HCT116 (cell line): ENCODE measurements around the gene ZNRF3. TPM values are rescaled to one million over a fixed set of nuclear protein-coding genes. Genes with fewer than 3 reads are reported as not detected.

Experiments
- ATAC-seq: fragments of 200-7000 bp; cut with Tn5 transposase; 2 replicates; pipeline ENCODE4 v1.9.1; 2020; ENCODE audit warnings: mild to moderate bottlenecking, moderate library complexity
- BruUV-seq: library from RNA; stranded (reverse); fragments of 400-500 nt; replicated peaks from 2 replicates; lab custom pipeline; 2021; lab: Mats Ljungman, UMichigan
- CTCF ChIA-PET: fragments of 300-600 bp; sonication (Branson Sonifier 250); formaldehyde crosslinking; loops from one replicate; lab custom pipeline; 2021; ENCODE audit warnings: antibody characterized with exemption; lab: Charles Lee
- POLR2A ChIA-PET: fragments of 300-600, 350-600 bp; sonication (Branson Sonifier 250); formaldehyde crosslinking; loops from one replicate; lab custom pipeline; 2021; ENCODE audit warnings: antibody characterized with exemption; lab: Charles Lee
- RAD21 ChIA-PET, 2 experiments: fragments of 300-600 bp; sonication (Branson Sonifier 250); formaldehyde crosslinking; loops; one replicate each; lab custom pipeline; 2023; ENCODE audit warnings: low total read pairs in 2 of 2; ENCODE audit not compliant: uncharacterized antibody in 2 of 2, unreplicated experiment in 2 of 2, low non-redundant PET in 1 of 2; lab: Charles Lee
- DNase-seq: peaks from one replicate; pipeline ENCODE4 v3.0.0-alpha.2; 2010; ENCODE audit warnings: low read depth, low spot score
- H2AFZ ChIP-seq: fragments of 200-600 bp; shearing (Covaris generic), sonication (generic); 2 replicates; pipeline ENCODE4 v1.6.1; 2017; ENCODE audit warnings: low read depth, mixed run types, mixed read lengths, antibody characterized with exemption, low read length; ENCODE audit not compliant: poor library complexity, severe bottlenecking
- H3K27ac ChIP-seq: 2 replicates; pipeline ENCODE4 v1.5.1; 2012; ENCODE audit warnings: low read depth, low read length
- H3K27me3 ChIP-seq: fragments of 200-600 bp; sonication (generic); 2 replicates; pipeline ENCODE4 v1.6.1; 2016; ENCODE audit warnings: mixed run types, low read length, mixed read lengths; ENCODE audit not compliant: insufficient read depth
- H3K36me3 ChIP-seq, 2 experiments: fragments of 200-500 bp in 1 of 2; fragments of 200-600 bp in 1 of 2; sonication (Bioruptor generic) in 1 of 2; sonication (generic) in 1 of 2; 2 replicates each; pipeline versions ENCODE4 v1.5.1 to v1.6.1; 2014 to 2016; ENCODE audit warnings: low read length in 2 of 2, inconsistent platforms in 1 of 2, mixed read lengths in 1 of 2, mixed run types in 1 of 2; ENCODE audit not compliant: insufficient read depth in 2 of 2, control insufficient read depth in 1 of 2
- H3K4me1 ChIP-seq, 2 experiments: fragments of 200-600 bp in 1 of 2; sonication (generic) in 1 of 2; 2 replicates each; pipeline versions ENCODE4 v1.5.1 to v1.6.1; 2012 to 2017; ENCODE audit warnings: low read length in 2 of 2, inconsistent platforms in 1 of 2, mild to moderate bottlenecking in 1 of 2, mixed read lengths in 1 of 2, mixed run types in 1 of 2, moderate library complexity in 1 of 2; ENCODE audit not compliant: insufficient read depth in 2 of 2, control insufficient read depth in 1 of 2
- H3K4me2 ChIP-seq: fragments of 200-600 bp; sonication (generic); 2 replicates; pipeline ENCODE4 v1.6.1; 2017; ENCODE audit warnings: mixed run types, low read length, mixed read lengths
- H3K4me3 ChIP-seq, 2 experiments: fragments of 200-600 bp in 1 of 2; sonication (generic) in 1 of 2; replicated peaks in 1 of 2; 2 replicates each; pipeline ENCODE4 v1.5.1; 2011 to 2016; ENCODE audit warnings: low read length in 2 of 2, control low read depth in 1 of 2, low read depth in 1 of 2, mild to moderate bottlenecking in 1 of 2, mixed read lengths in 1 of 2, mixed run types in 1 of 2
- H3K79me2 ChIP-seq: fragments of 200-600 bp; sonication (generic); 2 replicates; pipeline ENCODE4 v1.6.1; 2017; ENCODE audit warnings: mild to moderate bottlenecking, mixed run types, low read length, moderate library complexity, mixed read lengths; ENCODE audit not compliant: insufficient read depth
- H3K9ac ChIP-seq: fragments of 200-600 bp; sonication (generic); 2 replicates; pipeline ENCODE4 v1.6.1; 2016; ENCODE audit warnings: low read length, mixed read lengths
- H3K9me2 ChIP-seq: fragments of 200-600 bp; sonication (generic), shearing (Covaris generic); 2 replicates; pipeline ENCODE4 v1.6.1; 2017; ENCODE audit warnings: mixed run types, mild to moderate bottlenecking, moderate library complexity; ENCODE audit not compliant: insufficient read depth
- H3K9me3 ChIP-seq, 2 experiments: fragments of 200-500 bp in 1 of 2; fragments of 200-600 bp in 1 of 2; sonication (Bioruptor generic) in 1 of 2; sonication (generic) in 1 of 2; 2 replicates each; pipeline ENCODE4 v1.6.1; 2014 to 2017; ENCODE audit warnings: low read length in 2 of 2, mixed read lengths in 2 of 2, inconsistent platforms in 1 of 2, low read depth in 1 of 2, mild to moderate bottlenecking in 1 of 2, mixed run types in 1 of 2, moderate library complexity in 1 of 2; ENCODE audit not compliant: control insufficient read depth in 1 of 2, insufficient read depth in 1 of 2
- H4K20me1 ChIP-seq: fragments of 200-600 bp; sonication (generic), shearing (Covaris generic); 2 replicates; pipeline ENCODE4 v1.6.1; 2017; ENCODE audit warnings: mixed run types, mild to moderate bottlenecking, moderate library complexity; ENCODE audit not compliant: insufficient read depth
- CBX3 ChIP-seq: IDR thresholded peaks from 2 replicates; pipeline ENCODE4 v1.6.1; 2012; ENCODE audit warnings: low read depth
- EZH2 ChIP-seq: fragments of 200-600 bp; sonication (generic); IDR thresholded peaks from 2 replicates; pipeline ENCODE4 v1.6.1; 2017; ENCODE audit warnings: antibody characterized with exemption, mixed run types
- EZH2phosphoT487 ChIP-seq: fragments of 200-600 bp; IDR thresholded peaks from 2 replicates; pipeline ENCODE4 v1.6.1; 2018; ENCODE audit warnings: antibody characterized with exemption, borderline replicate concordance
- JUND ChIP-seq: IDR thresholded peaks from 2 replicates; pipeline ENCODE4 v1.6.1; 2012
- MAX ChIP-seq: IDR thresholded peaks from 2 replicates; pipeline ENCODE4 v1.6.1; 2012
- POLR2A ChIP-seq: IDR thresholded peaks from 2 replicates; pipeline ENCODE4 v1.7.0; 2011; ENCODE audit warnings: borderline replicate concordance; ENCODE audit not compliant: insufficient read depth, insufficient read length; ENCODE audit errors: extremely low read depth
- POLR2AphosphoS5 ChIP-seq: IDR thresholded peaks from 2 replicates; pipeline ENCODE4 v1.6.1; 2011; ENCODE audit warnings: mild to moderate bottlenecking, low read depth, low read length, moderate library complexity
- RAD21 ChIP-seq: IDR thresholded peaks from 2 replicates; pipeline ENCODE4 v1.6.1; 2012; ENCODE audit warnings: low read depth, mild to moderate bottlenecking
- REST ChIP-seq: IDR thresholded peaks from 2 replicates; pipeline ENCODE4 v1.6.1; 2012; ENCODE audit warnings: low read depth
- SRF ChIP-seq: IDR thresholded peaks from 2 replicates; pipeline ENCODE4 v1.6.1; 2012; ENCODE audit warnings: low read depth
- YY1 ChIP-seq: IDR thresholded peaks from 2 replicates; pipeline ENCODE4 v1.6.1; 2011; ENCODE audit warnings: low read length, low read depth, moderate library complexity, mild to moderate bottlenecking; ENCODE audit not compliant: insufficient replicate concordance; ENCODE audit errors: extremely low read depth
- ZNF274 ChIP-seq: fragments of 200-500 bp; sonication (Bioruptor generic); IDR thresholded peaks from 2 replicates; pipeline ENCODE4 v1.6.1; 2014; ENCODE audit warnings: mild to moderate bottlenecking, low read depth, low read length, inconsistent platforms
- intact Hi-C: fragments of 100-400 bp; cut with micrococcal nuclease; formaldehyde crosslinking; loops from 2 replicates; pipeline ENCODE4 v1.10.0; 2022
- total RNA-seq: library from RNA; stranded (reverse); gene quantifications from one replicate; pipeline ENCODE4 v1.2.1, GENCODE V29; 2021; ENCODE audit not compliant: unreplicated experiment
- TF ChIP-seq, protein P1 (sequence below): IDR thresholded peaks from 2 replicates; pipeline ENCODE4 v1.6.1; 2012
- TF ChIP-seq, protein P2 (sequence below): IDR thresholded peaks from 2 replicates; pipeline ENCODE4 v1.6.1; 2011; ENCODE audit warnings: mild to moderate bottlenecking, low read length, moderate library complexity; ENCODE audit not compliant: insufficient replicate concordance; ENCODE audit errors: extremely low read depth

Gene ZNRF3
- total RNA-seq, 1 experiment from 2014 or later = 12.2 TPM

- RAD21 ChIA-PET = no interaction called here
- Histone ChIP-seq H3K4me1 (peaks cover 36 to 39% of the 10 kb centered on the region in 2 experiments), H3K27me3 (no peaks in the 10 kb centered on the region), H4K20me1 (no peaks in the 10 kb centered on the region; the same call in 1 of the 2 replicates), H2AFZ (no peak overlapping the region), H3K9ac (no peak overlapping the region), H3K4me3 (no peak overlapping the region), H3K9me3 (no peaks in the 10 kb centered on the region), H3K27ac (no peak overlapping the region), H3K4me2 (no peak overlapping the region), H3K36me3 (no peaks in the 10 kb centered on the region), H3K9me2 (no peaks in the 10 kb centered on the region), H3K79me2 (peaks cover 57% of the 10 kb centered on the region)
- DNase-seq (no peak), ATAC-seq (no peak)
- POLR2A ChIA-PET = no interaction called here
- CTCF ChIA-PET = interaction anchor here (0.6 to 1.2 kb wide), 2 partner anchors 11 to 52 kb away, joined by 3 to 4 read pairs; no protein-coding TSS in a partner anchor
- intact Hi-C loops = no loop called here
- BruUV-seq = no TSS peak
- no peak for TF ChIP-seq YY1
- TF ChIP-seq MAX = no peak
- TF ChIP-seq, protein P1, sequence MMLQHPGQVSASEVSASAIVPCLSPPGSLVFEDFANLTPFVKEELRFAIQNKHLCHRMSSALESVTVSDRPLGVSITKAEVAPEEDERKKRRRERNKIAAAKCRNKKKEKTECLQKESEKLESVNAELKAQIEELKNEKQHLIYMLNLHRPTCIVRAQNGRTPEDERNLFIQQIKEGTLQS = no peak
- TF ChIP-seq JUND = no peak
- TF ChIP-seq EZH2 = no peak
- TF ChIP-seq CBX3 = no peak
- TF ChIP-seq REST = no peak
- no peak for TF ChIP-seq RAD21
- TF ChIP-seq, protein P2, sequence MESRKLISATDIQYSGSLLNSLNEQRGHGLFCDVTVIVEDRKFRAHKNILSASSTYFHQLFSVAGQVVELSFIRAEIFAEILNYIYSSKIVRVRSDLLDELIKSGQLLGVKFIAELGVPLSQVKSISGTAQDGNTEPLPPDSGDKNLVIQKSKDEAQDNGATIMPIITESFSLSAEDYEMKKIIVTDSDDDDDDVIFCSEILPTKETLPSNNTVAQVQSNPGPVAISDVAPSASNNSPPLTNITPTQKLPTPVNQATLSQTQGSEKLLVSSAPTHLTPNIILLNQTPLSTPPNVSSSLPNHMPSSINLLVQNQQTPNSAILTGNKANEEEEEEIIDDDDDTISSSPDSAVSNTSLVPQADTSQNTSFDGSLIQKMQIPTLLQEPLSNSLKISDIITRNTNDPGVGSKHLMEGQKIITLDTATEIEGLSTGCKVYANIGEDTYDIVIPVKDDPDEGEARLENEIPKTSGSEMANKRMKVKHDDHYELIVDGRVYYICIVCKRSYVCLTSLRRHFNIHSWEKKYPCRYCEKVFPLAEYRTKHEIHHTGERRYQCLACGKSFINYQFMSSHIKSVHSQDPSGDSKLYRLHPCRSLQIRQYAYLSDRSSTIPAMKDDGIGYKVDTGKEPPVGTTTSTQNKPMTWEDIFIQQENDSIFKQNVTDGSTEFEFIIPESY = no peak
- TF ChIP-seq SRF = no peak
- TF ChIP-seq POLR2A = no peak
- TF ChIP-seq POLR2AphosphoS5 = no peak
- no peak for TF ChIP-seq EZH2phosphoT487
- TF ChIP-seq ZNF274 = no peak
- TF ChIP-seq, all 23 proteins: peak for 0
Observed at GRCh38 chr22:28935140-28935539, 51.8 kb downstream of the ZNRF3 start.
